NCI-H2227 (cell line): ENCODE measurements around the gene STOML2.

Experiments
- DNase-seq: peaks from one replicate; lab custom pipeline; 2025; ENCODE audit not compliant: unreplicated experiment; lab: John Stamatoyannopoulos, UW

The STOML2 gene

GRCh38 chr9:35107297-35108290 lies 4.7 kb upstream of the STOML2 start:
- no peak for DNase-seq

GRCh38 chr9:35106343-35106730 lies 3.4 kb upstream of the STOML2 start:
- DNase-seq = no peak

- DNase-seq = no peak
Observed at GRCh38 chr9:35105571-35106342, 2.8 kb upstream of the STOML2 start.

GRCh38 chr9:35105126-35105525 lies 2.2 kb upstream of the STOML2 start:
- no peak for DNase-seq

- no peak for DNase-seq
Observed at GRCh38 chr9:35104586-35104985, 1.7 kb upstream of the STOML2 start.

- DNase-seq = no peak
Observed at GRCh38 chr9:35103660-35104191, 795 bp upstream of the STOML2 start.

GRCh38 chr9:35102465-35102768 lies 514 bp downstream of the STOML2 start:
- DNase-seq = no peak

- DNase-seq = no peak
Observed at GRCh38 chr9:35097573-35097972, 5.4 kb downstream of the STOML2 start.

- peak; percentile 89 for DNase-seq
Observed at GRCh38 chr9:35096035-35096849, 6.7 kb downstream of the STOML2 start, which contains the start of gene PIGO. Gene PIGO, minus strand, starts transcription at chr9:35096591. Its CDS starts 1,026 bp downstream, at chr9:35095565.

GRCh38 chr9:35091536-35091935 lies 11.4 kb downstream of the STOML2 start:
- no peak for DNase-seq

GRCh38 chr9:35089434-35089833 lies 13.5 kb downstream of the STOML2 start:
- DNase-seq = no peak

- DNase-seq = no peak
Observed at GRCh38 chr9:35085078-35085477, 17.9 kb downstream of the STOML2 start.

- peak; percentile 93 for DNase-seq
Observed at GRCh38 chr9:35079426-35080341, 23.2 kb downstream of the STOML2 start, which contains the start of gene FANCG. Gene FANCG, minus strand, starts transcription at chr9:35079942. Its CDS starts 418 bp downstream, at chr9:35079524.

GRCh38 chr9:35079041-35079425 lies 23.9 kb downstream of the STOML2 start:
- DNase-seq = no peak

GRCh38 chr9:35078066-35078465 lies 24.9 kb downstream of the STOML2 start:
- no peak for DNase-seq

GRCh38 chr9:35076848-35077247 lies 26.1 kb downstream of the STOML2 start:
- no peak for DNase-seq

- no peak for DNase-seq
Observed at GRCh38 chr9:35075358-35075757, 27.6 kb downstream of the STOML2 start.

GRCh38 chr9:35074791-35075190 lies 28.1 kb downstream of the STOML2 start:
- DNase-seq = no peak

GRCh38 chr9:35074141-35074540 lies 28.8 kb downstream of the STOML2 start:
- no peak for DNase-seq

GRCh38 chr9:35073279-35073612 lies 29.7 kb downstream of the STOML2 start:
- no peak for DNase-seq
